Stimulated activated effector memory CD8-positive, alpha-beta T cell treated with anti-CD3 and anti-CD28 coated beads, Interleukin-12 subunit alpha, Interleukin-12 subunit beta, amount 100 ng/mL, for 72 hours (primary cell): ENCODE results near the gene TEX19.

Experiments
- ATAC-seq: fragments of 150-1000 bp; cut with Tn5 transposase; 2 replicates; pipeline ENCODE4 v1.10.0; 2021
- DNase-seq, 2 donors: peaks; one replicate each; pipeline ENCODE4 v3.0.0; 2021 to 2022; ENCODE audit warnings: low spot score in 2 of 2
- H3K27ac Mint-ChIP-seq: one replicate; pipeline ENCODE4 v1.8.0; 2022; ENCODE audit warnings: mild to moderate bottlenecking, mixed read lengths
- H3K36me3 Mint-ChIP-seq: one replicate; pipeline ENCODE4 v1.8.0; 2022; ENCODE audit warnings: mild to moderate bottlenecking, mixed read lengths
- H3K4me1 Mint-ChIP-seq: one replicate; pipeline ENCODE4 v1.8.0; 2022; ENCODE audit warnings: mixed read lengths
- H3K4me3 Mint-ChIP-seq: one replicate; pipeline ENCODE4 v1.8.0; 2022; ENCODE audit warnings: mild to moderate bottlenecking, mixed read lengths
- H3K9me3 Mint-ChIP-seq: one replicate; pipeline ENCODE4 v1.8.0; 2022; ENCODE audit warnings: mixed read lengths

TEX19 gene, protein sequence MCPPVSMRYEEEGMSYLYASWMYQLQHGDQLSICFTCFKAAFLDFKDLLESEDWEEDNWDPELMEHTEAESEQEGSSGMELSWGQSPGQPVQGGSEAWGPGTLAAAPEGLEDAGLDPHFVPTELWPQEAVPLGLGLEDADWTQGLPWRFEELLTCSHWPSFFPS

DNA sequence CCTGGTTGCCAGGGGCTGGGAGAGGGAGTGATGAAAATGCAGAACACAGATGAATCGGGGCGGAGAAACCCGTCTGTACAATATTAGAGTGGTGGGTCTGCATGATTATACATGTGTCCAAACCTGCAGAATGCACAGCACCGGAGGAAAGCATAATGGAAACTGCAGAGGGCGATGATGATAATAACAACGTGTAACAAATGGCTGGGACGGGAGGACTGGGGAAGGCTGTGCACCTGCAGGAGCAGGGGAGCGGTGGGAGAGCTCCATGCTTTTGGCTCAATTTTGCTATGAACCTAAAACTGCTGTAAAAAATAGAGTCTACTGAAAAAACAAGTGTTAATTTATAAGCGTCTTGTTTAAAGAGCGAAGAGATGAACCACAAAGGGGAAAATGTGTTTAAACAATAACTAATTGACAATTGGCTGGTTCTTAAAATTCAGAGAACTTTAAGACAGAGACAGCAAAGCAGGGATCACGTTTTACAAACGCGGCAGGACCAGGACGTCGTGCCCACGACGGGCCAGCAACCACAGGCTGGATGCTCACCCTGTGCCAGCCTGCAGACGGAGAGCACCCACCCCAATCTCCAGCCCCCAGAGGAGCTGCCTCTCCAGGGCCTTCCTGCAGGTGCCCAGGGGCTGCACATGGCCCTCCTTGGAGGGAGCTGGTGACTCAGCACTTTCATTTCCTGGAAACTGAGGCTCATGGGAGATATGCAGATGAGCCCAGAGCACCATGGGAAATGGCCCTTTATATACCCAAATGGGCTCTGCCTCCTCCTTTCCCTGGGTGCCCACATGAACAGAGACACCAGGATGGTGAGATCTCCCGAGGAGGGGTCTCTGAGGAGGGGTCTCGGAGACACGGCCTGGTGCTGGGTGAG lies at the start of gene TEX19:
Gene TEX19 (plus strand): TSS at position 783 of the 886 bp plus-strand sequence. CDS start 2,904 bp downstream, outside the sequence.
- peaks cover 6% of the 10 kb centered on the region for H3K36me3 Mint-ChIP-seq
- DNase-seq (no peak), ATAC-seq (no peak)
- H3K9me3 Mint-ChIP-seq, result no peaks in the 10 kb centered on the region
- peaks cover 9% of the 10 kb centered on the region for H3K4me1 Mint-ChIP-seq
- peak within 1 kb of the TSS; percentile 12 for H3K27ac Mint-ChIP-seq
- peak within 1 kb of the TSS; percentile 4 for H3K4me3 Mint-ChIP-seq

DNA sequence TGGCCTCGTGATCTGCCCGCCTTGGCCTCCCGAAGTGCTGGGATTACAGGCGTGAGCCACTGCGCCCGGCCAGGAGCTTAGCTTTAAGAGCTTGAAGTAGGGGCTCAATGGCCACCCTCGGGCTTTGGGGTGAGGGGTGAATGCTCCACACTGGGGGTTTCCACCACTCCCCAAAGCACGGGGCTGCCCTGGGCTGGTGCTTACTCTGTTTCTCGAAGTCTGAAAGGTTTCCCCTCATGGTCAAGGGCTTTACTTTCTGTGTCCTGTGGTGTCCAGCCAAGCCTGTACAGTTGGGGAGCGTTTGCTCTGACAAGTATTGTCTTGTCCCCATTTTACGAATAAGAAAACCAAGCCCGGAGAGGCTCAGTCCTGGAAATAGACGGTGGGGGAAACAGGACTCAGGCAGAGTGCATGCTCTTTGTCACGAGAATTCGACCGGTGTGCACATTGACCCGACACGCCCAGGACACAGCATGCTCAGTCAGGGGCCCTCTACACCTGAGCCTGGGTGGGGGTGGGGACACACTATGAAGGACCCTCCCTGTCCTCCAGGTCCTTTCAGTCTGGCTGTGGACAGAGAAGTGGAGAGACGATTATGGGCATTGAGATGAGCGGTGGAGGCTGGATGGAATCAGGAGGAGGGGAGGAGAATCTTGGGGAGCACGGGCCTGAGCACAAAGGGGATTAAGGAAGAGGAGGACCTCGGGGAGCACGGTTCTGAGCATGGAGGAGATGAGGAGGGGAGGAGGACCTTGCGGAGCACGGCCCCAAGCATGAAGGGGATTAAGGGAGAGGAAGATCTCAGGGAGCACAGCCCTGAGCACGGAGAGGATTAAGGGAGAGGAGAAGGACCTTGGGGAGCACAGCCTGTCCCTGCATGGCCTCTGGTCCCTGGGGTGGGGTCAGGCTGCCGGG lies 49.1 kb upstream of the TEX19 start:
- Mint-ChIP-seq H3K4me3 (no peak overlapping the region), H3K9me3 (no peaks in the 10 kb centered on the region), H3K4me1 (peaks cover 37% of the 10 kb centered on the region), H3K36me3 (peaks cover 16% of the 10 kb centered on the region), H3K27ac (peak overlapping the region; percentile 3)
- DNase-seq (no peak), ATAC-seq (no peak)

DNA sequence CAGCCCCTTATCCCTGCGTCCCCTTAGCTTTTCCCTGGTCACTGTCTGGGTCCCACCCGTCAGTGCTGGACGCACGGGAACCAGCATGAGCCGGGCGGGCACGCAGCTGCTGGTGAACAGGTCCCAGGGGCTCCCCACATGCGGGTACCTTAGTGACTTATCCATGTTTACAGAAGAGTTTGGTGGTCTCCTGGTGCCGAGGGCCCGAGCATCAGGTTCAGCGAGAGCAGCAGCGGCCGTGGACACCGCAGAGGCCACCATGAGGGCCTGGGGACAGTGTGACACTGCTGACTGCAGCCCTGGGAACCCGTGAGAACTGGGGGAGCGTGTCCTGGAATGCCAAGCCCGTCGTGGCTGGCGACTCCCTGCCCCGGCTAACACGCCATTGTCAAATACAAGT lies 48.2 kb upstream of the TEX19 start:
- Mint-ChIP-seq H3K36me3 (peaks cover 26% of the 10 kb centered on the region), H3K4me1 (peaks cover 34% of the 10 kb centered on the region), H3K9me3 (no peaks in the 10 kb centered on the region), H3K27ac (no peak overlapping the region), H3K4me3 (no peak overlapping the region)
- ATAC-seq (no peak), DNase-seq (no peak)

DNA sequence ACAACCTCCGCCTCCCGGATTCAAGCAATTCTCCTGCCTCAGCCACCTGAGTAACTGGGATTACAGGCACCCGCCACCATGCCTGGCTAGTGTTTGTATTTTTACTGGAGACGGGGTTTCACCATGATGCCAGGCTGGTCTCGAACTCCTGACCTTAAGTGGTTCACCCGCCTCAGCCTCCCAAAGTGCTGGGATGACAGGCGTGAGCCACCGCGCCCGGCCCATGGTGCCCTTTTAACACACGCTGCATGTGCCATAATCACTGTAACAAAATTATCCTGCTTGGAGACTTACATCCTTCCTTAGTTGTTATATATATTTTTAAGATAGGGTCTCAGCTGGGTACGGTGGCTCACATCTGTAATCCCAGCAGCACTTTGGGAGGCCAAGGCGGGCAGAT lies 47.1 kb upstream of the TEX19 start:
- ATAC-seq (no peak), DNase-seq (no peak)
- Mint-ChIP-seq H3K9me3 (no peaks in the 10 kb centered on the region), H3K27ac (no peak overlapping the region), H3K4me1 (peaks cover 33% of the 10 kb centered on the region), H3K36me3 (peaks cover 30% of the 10 kb centered on the region), H3K4me3 (no peak overlapping the region)

DNA sequence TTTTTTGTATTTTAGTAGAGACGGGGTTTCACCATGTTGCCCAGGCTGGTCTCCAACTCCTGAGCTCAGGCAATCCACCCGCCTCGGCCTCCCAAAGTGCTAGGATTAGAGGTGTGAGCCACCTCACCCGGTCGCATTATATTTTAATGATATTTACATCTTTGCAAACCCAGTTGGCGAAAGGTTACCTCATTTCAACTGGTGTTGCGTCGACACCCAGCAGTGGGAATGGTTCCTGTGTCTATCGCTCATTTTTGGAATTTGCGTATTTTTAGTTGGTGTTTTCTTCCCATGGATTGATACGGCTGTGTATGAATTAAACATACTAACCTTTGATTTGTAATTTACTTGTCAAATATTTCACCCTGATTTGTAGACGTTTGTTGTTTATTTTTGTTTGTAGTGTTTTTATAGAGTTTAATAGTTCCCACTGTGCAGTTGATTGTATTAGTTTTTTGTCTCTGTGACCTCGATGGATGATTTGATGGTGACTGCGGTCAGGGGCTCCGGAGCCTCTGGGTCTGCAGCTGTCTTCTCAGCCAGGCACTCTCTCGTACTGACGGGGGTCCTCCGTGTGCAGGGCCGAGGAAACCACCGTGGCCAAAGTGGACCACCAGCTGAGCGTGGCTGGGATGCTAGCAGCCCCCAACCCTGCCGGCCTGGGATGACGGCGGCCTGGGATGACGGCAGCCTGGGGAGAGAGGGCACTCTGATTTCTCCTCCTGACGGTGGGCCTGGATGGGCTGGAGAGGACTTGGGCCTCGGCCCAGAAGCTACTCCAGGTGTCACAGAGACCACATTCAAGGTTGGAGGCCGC lies 45.6 kb upstream of the TEX19 start:
- Mint-ChIP-seq H3K27ac (peak overlapping the region; percentile 32), H3K36me3 (peaks cover 35% of the 10 kb centered on the region), H3K4me3 (no peak overlapping the region), H3K9me3 (no peaks in the 10 kb centered on the region), H3K4me1 (peaks cover 31% of the 10 kb centered on the region)
- DNase-seq (no peak), ATAC-seq (no peak)

DNA sequence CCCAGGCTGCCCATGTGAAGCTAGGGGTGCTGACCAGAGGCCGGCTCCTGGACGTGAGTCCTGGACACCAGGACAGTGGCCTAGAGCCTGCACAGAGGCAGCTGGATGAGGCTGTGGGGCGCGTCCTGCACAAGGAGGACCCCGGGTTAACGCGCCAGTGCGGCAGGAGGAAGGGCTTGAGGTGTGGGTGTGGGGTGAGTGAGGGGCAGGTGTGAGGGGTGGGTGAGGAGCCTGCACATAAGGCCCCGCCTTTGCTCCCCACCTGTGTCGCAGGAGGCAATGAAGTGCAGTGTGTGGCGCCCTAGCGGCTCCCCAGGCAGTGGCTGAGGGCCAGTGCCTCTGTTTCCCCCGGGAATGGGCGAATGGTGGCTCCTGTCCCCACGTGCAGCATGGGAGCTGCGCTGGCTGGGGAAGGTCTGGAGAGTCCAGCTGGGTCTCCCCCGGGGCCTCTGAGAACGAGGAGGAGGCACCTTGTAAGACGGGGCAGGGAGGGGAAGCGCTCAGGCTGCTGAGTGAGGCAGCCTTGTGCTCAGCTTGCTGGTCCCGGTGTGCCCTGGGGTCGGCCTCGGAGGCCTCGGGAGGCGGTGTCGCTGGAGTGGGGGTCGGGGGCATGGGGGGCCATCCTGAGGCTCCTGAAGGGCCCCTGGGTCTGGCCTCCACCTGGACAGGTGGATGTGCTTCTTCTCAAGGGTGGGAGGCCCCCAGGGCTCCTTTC lies 44.9 kb upstream of the TEX19 start:
- peaks cover 31% of the 10 kb centered on the region for H3K4me1 Mint-ChIP-seq
- H3K36me3 Mint-ChIP-seq, result peaks cover 35% of the 10 kb centered on the region
- ATAC-seq, result no peak
- H3K27ac Mint-ChIP-seq, result peak overlapping the region; percentile 32
- no peaks in the 10 kb centered on the region for H3K9me3 Mint-ChIP-seq
- DNase-seq, result no peak
- H3K4me3 Mint-ChIP-seq, result no peak overlapping the region

DNA sequence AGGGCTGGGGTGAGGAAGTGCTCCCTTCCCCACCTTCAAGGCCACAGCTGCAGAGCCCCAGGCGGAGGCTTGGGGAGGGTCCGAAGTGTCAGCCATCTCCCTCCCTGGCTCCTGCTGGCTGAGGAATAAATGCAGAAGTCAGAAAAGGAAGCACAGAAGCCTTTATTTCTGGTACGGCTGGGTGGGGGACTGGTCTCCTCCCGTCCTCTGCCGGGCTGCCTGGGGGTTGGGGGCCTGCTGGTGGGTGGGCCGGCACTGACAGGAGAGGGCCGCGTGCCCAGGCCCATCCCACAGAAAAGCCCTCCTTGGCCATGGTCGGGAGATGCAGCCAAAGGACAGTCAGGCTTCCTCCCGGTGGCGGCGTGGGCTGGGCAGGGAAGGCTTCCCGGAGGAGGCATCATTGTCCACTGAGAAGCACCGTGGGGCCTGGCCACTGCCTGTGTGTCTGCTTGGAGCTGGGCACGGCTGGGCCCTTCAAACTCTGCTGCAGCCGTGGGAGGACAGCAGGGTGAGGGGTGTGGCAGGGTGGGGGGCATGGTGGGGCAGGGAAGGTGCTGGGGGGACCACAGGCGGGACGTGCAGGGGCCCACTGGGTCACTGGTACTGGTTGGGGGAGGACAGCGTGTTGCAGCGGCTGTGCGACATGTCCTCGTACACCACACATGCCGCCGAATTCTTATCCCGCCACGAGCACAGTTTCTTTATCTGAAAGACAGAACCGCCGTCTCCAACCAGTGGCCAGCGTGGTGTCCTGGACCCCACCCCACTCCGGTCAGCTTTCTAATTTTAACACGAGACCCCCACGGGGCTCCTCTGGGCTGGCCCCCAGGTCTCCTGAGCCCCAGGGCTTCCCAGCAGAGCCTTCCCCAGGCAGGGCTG lies 44.1 kb upstream of the TEX19 start:
- Mint-ChIP-seq H3K4me1 (peaks cover 29% of the 10 kb centered on the region), H3K27ac (no peak overlapping the region), H3K4me3 (no peak overlapping the region), H3K36me3 (peaks cover 35% of the 10 kb centered on the region), H3K9me3 (no peaks in the 10 kb centered on the region)
- DNase-seq (no peak), ATAC-seq (no peak)

DNA sequence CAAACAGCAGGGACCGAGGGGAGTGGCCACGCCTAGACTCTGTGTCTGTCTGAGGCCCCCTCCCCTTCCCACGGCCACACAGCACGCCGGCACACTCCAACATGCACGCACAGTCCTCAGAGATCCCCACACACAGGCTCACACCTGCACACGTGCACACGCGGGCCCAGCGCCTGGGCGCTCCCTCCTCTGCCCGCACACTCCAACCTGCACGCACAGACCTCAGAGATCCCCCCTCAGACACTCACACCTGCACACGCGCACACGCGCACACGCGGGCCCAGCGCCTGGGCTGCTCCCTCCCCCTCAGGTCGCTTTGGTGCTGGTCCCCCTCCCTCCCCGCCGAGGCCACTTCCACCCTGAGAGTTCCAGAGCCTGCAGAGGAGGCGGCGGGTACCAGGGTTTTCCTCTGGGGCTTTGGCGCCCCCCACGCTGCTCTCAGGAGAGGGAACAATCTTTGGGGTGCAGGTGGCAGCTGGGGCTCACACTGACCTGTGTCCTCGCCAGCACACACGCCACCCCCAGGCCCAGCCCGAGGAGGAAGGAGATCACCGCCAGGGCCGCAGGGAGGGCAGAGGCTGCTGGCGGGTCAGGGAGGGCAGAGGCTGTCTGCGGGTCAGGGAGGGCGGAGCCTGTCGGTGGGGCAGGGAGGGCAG lies 43.2 kb upstream of the TEX19 start:
- Mint-ChIP-seq H3K27ac (no peak overlapping the region), H3K36me3 (peaks cover 38% of the 10 kb centered on the region), H3K4me3 (no peak overlapping the region), H3K4me1 (peaks cover 28% of the 10 kb centered on the region), H3K9me3 (no peaks in the 10 kb centered on the region)
- peak in 1 of 2 donors; percentile 31 for DNase-seq
- peak; percentile 66 for ATAC-seq

DNA sequence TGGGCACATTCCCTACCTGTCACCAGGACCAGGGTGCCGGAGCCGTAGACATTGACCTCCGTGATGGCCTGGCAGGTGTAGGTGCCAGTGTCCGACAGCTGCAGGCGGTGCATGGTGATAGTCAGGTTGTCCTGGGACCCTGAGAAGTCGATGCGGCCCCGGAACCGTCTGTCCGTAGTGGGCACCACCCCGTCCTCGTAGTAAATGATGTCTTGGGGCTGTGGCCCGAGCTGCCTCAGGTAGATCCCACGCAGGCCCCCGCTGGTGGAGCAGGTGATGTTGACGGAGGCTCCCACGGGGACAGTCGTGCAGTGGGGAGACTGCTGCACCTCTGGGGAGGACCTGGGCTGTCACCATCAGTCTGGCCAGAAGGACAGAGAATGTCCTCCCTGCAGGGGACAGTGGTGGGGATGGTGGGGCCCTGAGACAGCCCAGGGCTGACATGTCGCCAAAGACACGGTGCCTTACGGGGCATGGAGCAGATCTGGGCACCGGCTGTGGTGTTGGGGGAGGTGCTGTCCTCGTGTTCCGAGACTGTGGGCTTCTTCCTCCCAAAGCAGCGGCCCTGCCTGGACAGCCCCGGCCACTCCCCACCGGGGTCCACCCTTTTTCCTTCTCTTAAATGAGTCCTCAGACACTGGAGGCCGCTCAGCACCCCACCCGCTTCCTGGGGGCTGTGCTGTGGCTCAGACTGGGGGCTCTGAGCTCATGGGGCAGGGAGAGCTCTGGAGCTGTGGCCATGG lies 42.2 kb upstream of the TEX19 start:
- Mint-ChIP-seq H3K27ac (no peak overlapping the region), H3K4me3 (no peak overlapping the region), H3K9me3 (no peaks in the 10 kb centered on the region), H3K36me3 (peaks cover 45% of the 10 kb centered on the region), H3K4me1 (peaks cover 34% of the 10 kb centered on the region)
- no peak for DNase-seq
- ATAC-seq, result peak; percentile 31

DNA sequence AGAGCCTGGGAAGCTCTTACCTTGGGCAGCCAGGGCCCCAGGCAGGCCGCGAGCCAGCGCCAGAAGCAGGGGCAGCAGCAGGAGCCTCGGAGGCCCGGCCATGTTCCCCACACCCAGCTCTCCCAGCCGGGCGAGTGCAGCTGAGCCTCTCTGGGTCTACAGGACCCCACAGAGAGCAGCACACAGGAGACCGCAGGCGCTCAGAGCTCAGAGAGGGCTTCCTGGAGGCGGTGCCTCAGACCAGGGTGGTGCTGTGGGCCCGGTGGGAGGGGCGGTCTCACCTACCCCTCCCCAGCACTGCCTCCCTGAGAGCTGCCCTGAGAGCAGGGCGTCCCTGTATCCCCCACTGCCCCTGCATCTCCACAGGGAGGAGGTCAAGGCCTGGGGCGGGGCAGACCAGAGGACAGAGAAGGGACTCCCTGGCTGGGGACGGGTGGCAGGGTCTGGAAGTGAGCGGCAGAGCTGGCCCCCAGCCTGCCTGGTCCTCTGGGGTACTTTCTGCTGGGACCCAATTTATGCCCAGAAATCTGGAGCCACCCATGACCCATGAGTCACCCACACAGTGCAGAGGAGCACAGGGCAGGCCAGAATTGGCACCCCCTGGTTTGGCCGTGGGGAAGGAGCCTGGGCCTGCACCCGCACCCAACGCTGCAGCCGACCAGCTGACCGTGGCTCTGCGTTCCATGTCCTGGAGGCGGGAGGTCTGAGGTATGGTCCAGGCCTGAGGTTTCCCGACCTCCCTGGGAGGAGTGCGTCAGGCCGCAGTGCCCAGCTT lies 41.5 kb upstream of the TEX19 start, which contains the start of gene CD7:
Gene CD7 (minus strand): TSS at position 215 of the 775 bp plus-strand sequence. CDS start 113 bp downstream, at position 102.
- Mint-ChIP-seq H3K4me1 (peaks cover 42% of the 10 kb centered on the region), H3K4me3 (no peak within 1 kb of the TSS), H3K9me3 (no peaks in the 10 kb centered on the region), H3K27ac (no peak within 1 kb of the TSS), H3K36me3 (peaks cover 45% of the 10 kb centered on the region)
- peak; percentile 44 to 80 for DNase-seq
- peak; percentile 81 for ATAC-seq

DNA sequence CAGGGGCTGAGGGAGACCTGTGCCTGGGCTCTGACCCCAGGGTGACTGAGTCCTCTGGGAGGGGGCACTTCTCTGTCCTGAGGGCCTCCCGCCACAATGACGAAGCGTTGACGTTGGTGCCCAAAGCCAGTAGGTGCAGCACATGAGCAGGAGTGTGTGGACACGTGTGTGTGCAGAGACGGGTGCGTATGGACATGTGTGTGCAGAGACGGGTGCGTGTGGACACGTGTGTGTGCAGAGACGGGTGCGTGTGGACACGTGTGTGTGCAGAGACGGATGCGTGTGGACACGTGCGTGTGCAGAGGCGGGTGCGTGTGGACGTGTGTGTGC lies 40.9 kb upstream of the TEX19 start:
- H3K4me3 Mint-ChIP-seq, result no peak overlapping the region
- no peak overlapping the region for H3K27ac Mint-ChIP-seq
- peaks cover 47% of the 10 kb centered on the region for H3K4me1 Mint-ChIP-seq
- no peaks in the 10 kb centered on the region for H3K9me3 Mint-ChIP-seq
- DNase-seq (no peak), ATAC-seq (no peak)
- H3K36me3 Mint-ChIP-seq, result peaks cover 44% of the 10 kb centered on the region
